A673 (cell line): Measurements from ENCODE around the gene ESR2.

Experiments
- EZH2 ChIP-seq: fragments of 200-600 bp; sonication (generic); IDR thresholded peaks from 2 replicates; pipeline ENCODE4 v1.6.1; 2017; ENCODE audit warnings: borderline replicate concordance, low read depth, mild to moderate bottlenecking, mixed read lengths, antibody characterized with exemption, low read length; ENCODE audit not compliant: poor library complexity, severe bottlenecking
- TF ChIP-seq, protein P1 (sequence below): fragments of 300-800, 200-600 bp; sonication (generic); conservative IDR thresholded peaks from 2 replicates; pipeline ENCODE4 v1.5.1; 2017; ENCODE audit warnings: low read depth, mild to moderate bottlenecking, antibody characterized with exemption, low read length, moderate library complexity, mixed read lengths

DNA sequence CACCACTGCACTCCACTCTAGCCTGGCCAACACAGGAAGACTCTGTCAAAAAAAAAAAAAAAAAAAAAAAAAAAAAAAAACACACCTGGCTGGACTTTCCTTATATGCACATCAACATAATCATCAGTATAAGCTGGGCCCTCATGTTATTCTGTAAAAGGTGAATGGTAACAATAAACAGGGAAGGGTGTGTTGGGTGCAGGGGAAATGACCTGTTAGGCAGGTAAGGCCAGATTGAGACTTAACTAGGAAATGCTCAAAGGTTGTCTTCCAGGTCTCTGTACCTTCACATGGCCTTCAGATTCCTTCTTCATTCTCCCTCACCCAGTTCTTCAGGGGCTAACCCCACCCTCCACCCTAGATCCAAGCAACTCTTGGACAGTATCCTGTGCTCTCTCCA lies 47.5 kb downstream of the ESR2 start:
- TF ChIP-seq, protein P1, sequence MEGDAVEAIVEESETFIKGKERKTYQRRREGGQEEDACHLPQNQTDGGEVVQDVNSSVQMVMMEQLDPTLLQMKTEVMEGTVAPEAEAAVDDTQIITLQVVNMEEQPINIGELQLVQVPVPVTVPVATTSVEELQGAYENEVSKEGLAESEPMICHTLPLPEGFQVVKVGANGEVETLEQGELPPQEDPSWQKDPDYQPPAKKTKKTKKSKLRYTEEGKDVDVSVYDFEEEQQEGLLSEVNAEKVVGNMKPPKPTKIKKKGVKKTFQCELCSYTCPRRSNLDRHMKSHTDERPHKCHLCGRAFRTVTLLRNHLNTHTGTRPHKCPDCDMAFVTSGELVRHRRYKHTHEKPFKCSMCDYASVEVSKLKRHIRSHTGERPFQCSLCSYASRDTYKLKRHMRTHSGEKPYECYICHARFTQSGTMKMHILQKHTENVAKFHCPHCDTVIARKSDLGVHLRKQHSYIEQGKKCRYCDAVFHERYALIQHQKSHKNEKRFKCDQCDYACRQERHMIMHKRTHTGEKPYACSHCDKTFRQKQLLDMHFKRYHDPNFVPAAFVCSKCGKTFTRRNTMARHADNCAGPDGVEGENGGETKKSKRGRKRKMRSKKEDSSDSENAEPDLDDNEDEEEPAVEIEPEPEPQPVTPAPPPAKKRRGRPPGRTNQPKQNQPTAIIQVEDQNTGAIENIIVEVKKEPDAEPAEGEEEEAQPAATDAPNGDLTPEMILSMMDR, result no peak
- no peak for TF ChIP-seq EZH2
